Stimulated activated CD8-positive, alpha-beta memory T cell treated with anti-CD3 and anti-CD28 coated beads, Interleukin-4, amount 100 ng/mL, for 24 hours (primary cell): ENCODE data around the gene OR5T2.
"Not testable (repeated sequence)": the region's sequence is repeated elsewhere in the genome, so short reads cannot be mapped to it uniquely, and the experiment has no call there.

ENCODE experiments used
- DNase-seq: peaks from one replicate; pipeline ENCODE4 v3.0.0-alpha.2; 2020; ENCODE audit warnings: low read depth

Gene OR5T2

GRCh38 chr11:56234155-56234554 lies at the start of gene OR5T2:
TSS of gene OR5T2 (minus strand) at chr11:56234255. CDS start at chr11:56233062, 1,193 bp downstream.
- DNase-seq: no peak

DNA sequence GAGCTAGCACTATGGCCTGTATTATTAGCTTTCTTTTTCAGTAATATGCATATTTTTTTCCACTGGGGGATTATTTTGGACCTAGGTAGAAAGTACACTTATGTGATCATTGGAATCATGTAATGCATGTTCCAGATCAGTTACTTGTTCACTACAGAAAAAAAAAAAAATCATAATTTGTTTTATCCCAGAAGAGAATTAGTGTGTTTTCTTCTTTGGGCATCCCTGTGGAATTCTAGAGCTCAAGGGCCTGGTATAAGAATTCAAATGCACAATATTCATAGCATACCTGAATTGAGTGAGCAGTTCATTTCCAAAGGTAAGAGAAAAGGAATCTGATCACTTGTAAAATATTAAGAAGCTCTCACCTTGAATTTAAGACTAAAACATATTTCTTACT lies 39.8 kb upstream of the OR5T2 start, which contains the start of gene OR5T1:
Gene OR5T1 (plus strand): TSS at position 301 of the 400 bp plus-strand sequence. CDS start 1,485 bp downstream, outside the sequence.
- DNase-seq: no peak

GRCh38 chr11:56271092-56271491 lies 37.0 kb upstream of the OR5T2 start:
- DNase-seq: no peak

- DNase-seq: no peak
Measured at GRCh38 chr11:56251954-56252353, 17.9 kb upstream of the OR5T2 start, which contains the start of gene OR5T3. TSS of gene OR5T3 (plus strand) at chr11:56252254. CDS start at chr11:56252254, 0 bp downstream.

- DNase-seq: not testable (repeated sequence)
Measured at GRCh38 chr11:56219735-56220134, 14.3 kb downstream of the OR5T2 start.

DNA sequence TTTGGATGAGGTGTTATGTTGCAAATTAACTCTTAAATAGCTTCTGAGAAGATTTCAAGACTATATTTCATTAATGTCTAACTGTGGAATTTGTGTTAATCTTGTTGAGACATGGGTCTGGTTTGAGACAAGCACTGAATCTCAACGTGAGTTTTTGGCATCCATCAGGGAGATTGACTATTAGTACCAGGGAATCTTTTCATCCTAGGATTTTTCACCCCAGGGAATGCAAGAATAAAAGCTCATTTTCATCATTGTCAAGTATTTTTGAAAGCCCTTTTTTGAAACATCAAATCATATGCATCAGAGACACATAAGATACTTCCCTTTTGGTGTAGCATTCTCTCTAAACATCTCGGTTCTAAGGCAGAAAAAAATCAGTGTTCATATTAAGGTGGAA lies 19.5 kb downstream of the OR5T2 start:
- DNase-seq: no peak

- DNase-seq: no peak
Measured at GRCh38 chr11:56207790-56208189, 26.3 kb downstream of the OR5T2 start.

GRCh38 chr11:56197367-56197766 lies 36.7 kb downstream of the OR5T2 start:
- no peak for DNase-seq

GRCh38 chr11:56196705-56197104 lies 37.4 kb downstream of the OR5T2 start:
- DNase-seq: no peak

- DNase-seq: no peak
Measured at GRCh38 chr11:56188602-56189001, 45.5 kb downstream of the OR5T2 start.

- DNase-seq: no peak
Measured at GRCh38 chr11:56183459-56183858, 50.6 kb downstream of the OR5T2 start.
